GM18511 (cell line): ENCODE results near the gene ARHGAP10.

Source experiments
- ATAC-seq: cut with Tn5 transposase; IDR thresholded peaks from one replicate; pipeline ENCODE4 v1.9.1; 2021; ENCODE audit warnings: mild to moderate bottlenecking, moderate library complexity; ENCODE audit not compliant: unreplicated experiment

ARHGAP10 gene

GRCh38 chr4:147942729-147943128 lies 210.8 kb downstream of the ARHGAP10 start:
- peak; percentile 56 for ATAC-seq

- ATAC-seq, result peak; percentile 95
Measured at GRCh38 chr4:147943159-147943638, 211.3 kb downstream of the ARHGAP10 start.

GRCh38 chr4:147944249-147944648 lies 212.4 kb downstream of the ARHGAP10 start:
- peak; percentile 35 for ATAC-seq

GRCh38 chr4:147944670-147945260 lies 212.9 kb downstream of the ARHGAP10 start:
- ATAC-seq, result no peak

- no peak for ATAC-seq
Measured at GRCh38 chr4:147948336-147948735, 216.4 kb downstream of the ARHGAP10 start.

GRCh38 chr4:147950261-147950660 lies 218.4 kb downstream of the ARHGAP10 start:
- no peak for ATAC-seq

- no peak for ATAC-seq
Measured at GRCh38 chr4:147950841-147951240, 219.0 kb downstream of the ARHGAP10 start.

- no peak for ATAC-seq
Measured at GRCh38 chr4:147954850-147955249, 223.0 kb downstream of the ARHGAP10 start.

GRCh38 chr4:147955827-147956558 lies 224.1 kb downstream of the ARHGAP10 start:
- no peak for ATAC-seq

- no peak for ATAC-seq
Measured at GRCh38 chr4:147957446-147957845, 225.6 kb downstream of the ARHGAP10 start.

GRCh38 chr4:147958057-147958456 lies 226.2 kb downstream of the ARHGAP10 start:
- ATAC-seq, result no peak

GRCh38 chr4:147958489-147959065 lies 226.7 kb downstream of the ARHGAP10 start:
- ATAC-seq, result no peak

- ATAC-seq, result peak; percentile 88
Measured at GRCh38 chr4:147960971-147961370, 229.1 kb downstream of the ARHGAP10 start.

GRCh38 chr4:147963839-147964238 lies 232.0 kb downstream of the ARHGAP10 start:
- ATAC-seq, result no peak

GRCh38 chr4:147964266-147964880 lies 232.5 kb downstream of the ARHGAP10 start:
- ATAC-seq, result no peak

- no peak for ATAC-seq
Measured at GRCh38 chr4:147965056-147965455, 233.2 kb downstream of the ARHGAP10 start.

- ATAC-seq, result no peak
Measured at GRCh38 chr4:147965873-147966272, 234.0 kb downstream of the ARHGAP10 start.

- ATAC-seq, result no peak
Measured at GRCh38 chr4:147968641-147969040, 236.8 kb downstream of the ARHGAP10 start.

- no peak for ATAC-seq
Measured at GRCh38 chr4:147969573-147970385, 237.9 kb downstream of the ARHGAP10 start.

GRCh38 chr4:147971116-147971515 lies 239.2 kb downstream of the ARHGAP10 start:
- no peak for ATAC-seq

GRCh38 chr4:147975325-147975724 lies 243.4 kb downstream of the ARHGAP10 start:
- no peak for ATAC-seq
